Kidney epithelial cell (primary cell): Measurements from ENCODE around the gene STUB1. TPM values are rescaled to one million over a fixed set of nuclear protein-coding genes. Genes with fewer than 3 reads are reported as not detected.
A peak's percentile ranks its signal among the peaks of the same experiment; 100 is the strongest.

Source experiments
- DNase-seq: peaks from one replicate; pipeline ENCODE4 v3.0.0-alpha.2; 2010; ENCODE audit warnings: low read depth
- H3K27me3 ChIP-seq: 2 replicates; pipeline ENCODE4 v1.6.0; 2011; ENCODE audit warnings: low read length; ENCODE audit not compliant: control insufficient read depth, insufficient read depth
- H3K36me3 ChIP-seq: 2 replicates; pipeline ENCODE4 v1.5.1; 2011; ENCODE audit warnings: low read length; ENCODE audit not compliant: control insufficient read depth, insufficient read depth
- H3K4me3 ChIP-seq: 2 replicates; pipeline ENCODE4 v1.5.1; 2011; ENCODE audit warnings: low read depth, mild to moderate bottlenecking, control low read depth, low read length
- CTCF ChIP-seq: IDR thresholded peaks from 2 replicates; pipeline ENCODE4 v1.5.1; 2011; ENCODE audit warnings: mild to moderate bottlenecking, moderate library complexity, low read length, control low read depth, inconsistent platforms; ENCODE audit not compliant: insufficient read depth, poor library complexity, severe bottlenecking
- total RNA-seq: library from RNA; depleted of rRNA; stranded (reverse); fragments of >200 nt; gene quantifications from 2 replicates; pipeline ENCODE4 v1.2.3, GENCODE V29; 2015

STUB1 gene
- total RNA-seq, 1 donor from 2014 or later, result 133 TPM

- no peaks in the 10 kb centered on the region for H3K36me3 ChIP-seq
- no peak for DNase-seq
- TF ChIP-seq CTCF, result no peak
- H3K27me3 ChIP-seq, result peaks cover 4% of the 10 kb centered on the region
- H3K4me3 ChIP-seq, result no peak overlapping the region
These were observed 46.0 kb upstream of the STUB1 start for GRCh38 chr16:634051-634670.

- Histone ChIP-seq H3K36me3 (no peaks in the 10 kb centered on the region), H3K27me3 (peaks cover 4% of the 10 kb centered on the region), H3K4me3 (no peak overlapping the region)
- DNase-seq, result no peak
- no peak for TF ChIP-seq CTCF
These were observed 45.2 kb upstream of the STUB1 start for GRCh38 chr16:634996-635395.

GRCh38 chr16:635573-636205 is 44.5 kb upstream of the STUB1 start:
- H3K4me3 ChIP-seq, result peak overlapping the region; percentile 86
- TF ChIP-seq CTCF, result no peak
- no peak for DNase-seq
- peaks cover 4% of the 10 kb centered on the region for H3K27me3 ChIP-seq
- no peaks in the 10 kb centered on the region for H3K36me3 ChIP-seq

GRCh38 chr16:636206-637080 is 43.8 kb upstream of the STUB1 start, which contains the start of gene METTL26:
Gene METTL26 (minus strand): TSS chr16:636305. CDS start chr16:636290, 15 bp downstream.
- TF ChIP-seq CTCF, result no peak
- H3K27me3 ChIP-seq, result no peaks in the 10 kb centered on the region
- no peaks in the 10 kb centered on the region for H3K36me3 ChIP-seq
- peak within 1 kb of the TSS; percentile 86 for H3K4me3 ChIP-seq
- DNase-seq, result peak; percentile 69

GRCh38 chr16:637081-638018 is 42.9 kb upstream of the STUB1 start:
- Histone ChIP-seq H3K4me3 (peak overlapping the region; percentile 86), H3K36me3 (no peaks in the 10 kb centered on the region), H3K27me3 (no peaks in the 10 kb centered on the region)
- no peak for TF ChIP-seq CTCF
- no peak for DNase-seq
